ENCODE measurements around the gene NOL3. TPM values are rescaled to one million over a fixed set of nuclear protein-coding genes. Genes with fewer than 3 reads are reported as not detected.
A peak's percentile ranks its signal among the peaks of the same experiment; 100 is the strongest.

NOL3 gene
- total RNA-seq, 1 experiment from 2014 or later, result 91.6 TPM

- Histone ChIP-seq H3K4me1 (ENCODE audit: insufficient read depth, low read length) (no peaks in the 10 kb centered on the region), H2AFZ (ENCODE audit: low read length) (no peak within 1 kb of the TSS), H3K36me3 (ENCODE audit: low read depth, low read length) (peaks cover 15% of the 10 kb centered on the region; the same call in 1 of the 2 replicates), H3K9ac (ENCODE audit: low read length) (no peak within 1 kb of the TSS), H3K4me2 (ENCODE audit: low read length) (no peak within 1 kb of the TSS), H3K9me2 (replicated peaks; ENCODE audit: low read length) (no peaks in the 10 kb centered on the region), H3K27ac (ENCODE audit: low read length) (no peak within 1 kb of the TSS), H3F3A (ENCODE audit: low read length, unreplicated experiment) (no peaks in the 10 kb centered on the region), H3K79me2 (ENCODE audit: low read length) (peaks cover 8% of the 10 kb centered on the region), H3K27me3 (ENCODE audit: low read length) (no peaks in the 10 kb centered on the region), H3K9me3 (ENCODE audit: low read length) (no peaks in the 10 kb centered on the region), H3K4me3 (ENCODE audit: low read length) (no peak within 1 kb of the TSS), H4K20me1 (ENCODE audit: low read length) (no peaks in the 10 kb centered on the region; the same call in 1 of the 2 replicates)
- TF ChIP-seq EZH2phosphoT487 (IDR thresholded peaks at IDR 0.05; ENCODE audit: borderline replicate concordance, low read length) (no peak), EZH2 (IDR thresholded peaks at IDR 0.05; ENCODE audit: low read length, unreplicated experiment) (no peak), CTCF (conservative IDR thresholded peaks at IDR 0.05; ENCODE audit: low read depth, low read length) (no peak)
- ChIA-PET POLR2A (ENCODE audit: unreplicated experiment) (no interaction called here), CTCF (interaction anchor here (1.1 to 2.3 kb wide), 2 partner anchors 28 to 45 kb away, joined by 3 to 9 read pairs; partner anchors contain the start of gene TMEM208)
- intact Hi-C loops (cut with micrococcal nuclease), result loop anchor here (10.0 kb wide), 1 partner anchor 46 kb away; the partner anchor contains the start of genes FHOD1 and SLC9A5
- DNase-seq, result no peak
- peak; percentile 33 for ATAC-seq
- BruUV-seq (replicated peaks), result no TSS peak
These were observed 28.9 kb downstream of the NOL3 start, which contains the start of gene ELMO3 for GRCh38 chr16:67199011-67199807. TSS of gene ELMO3 (plus strand) at chr16:67199131. CDS start at chr16:67199327, 196 bp downstream.

- no TSS peak for BruUV-seq (replicated peaks)
- H3K9me3 ChIP-seq (ENCODE audit: low read length), result no peaks in the 10 kb centered on the region
- intact Hi-C loops (cut with micrococcal nuclease), result loop anchor here (10.0 kb wide), 1 partner anchor 45 kb away; the partner anchor contains the start of genes FHOD1 and SLC9A5
- ChIA-PET POLR2A (ENCODE audit: unreplicated experiment) (no interaction called here), CTCF (no interaction called here)
- no peak overlapping the region for H2AFZ ChIP-seq (ENCODE audit: low read length)
- no peaks in the 10 kb centered on the region; the same call in 1 of the 2 replicates for H4K20me1 ChIP-seq (ENCODE audit: low read length)
- ATAC-seq, result no peak
- peaks cover 12% of the 10 kb centered on the region; the same call in 1 of the 2 replicates for H3K36me3 ChIP-seq (ENCODE audit: low read depth, low read length)
- no peak overlapping the region for H3K27ac ChIP-seq (ENCODE audit: low read length)
- DNase-seq, result no peak
- H3K27me3 ChIP-seq (ENCODE audit: low read length), result no peaks in the 10 kb centered on the region
- no peaks in the 10 kb centered on the region for H3F3A ChIP-seq (ENCODE audit: low read length, unreplicated experiment)
- H3K4me2 ChIP-seq (ENCODE audit: low read length), result no peak overlapping the region
- TF ChIP-seq CTCF (conservative IDR thresholded peaks at IDR 0.05; ENCODE audit: low read depth, low read length) (no peak), EZH2phosphoT487 (IDR thresholded peaks at IDR 0.05; ENCODE audit: borderline replicate concordance, low read length) (no peak), EZH2 (IDR thresholded peaks at IDR 0.05; ENCODE audit: low read length, unreplicated experiment) (no peak)
- no peak overlapping the region for H3K4me3 ChIP-seq (ENCODE audit: low read length)
- H3K4me1 ChIP-seq (ENCODE audit: insufficient read depth, low read length), result no peaks in the 10 kb centered on the region
- peaks cover 2% of the 10 kb centered on the region; the same call in 1 of the 2 replicates for H3K79me2 ChIP-seq (ENCODE audit: low read length)
- no peaks in the 10 kb centered on the region for H3K9me2 ChIP-seq (replicated peaks; ENCODE audit: low read length)
- no peak overlapping the region for H3K9ac ChIP-seq (ENCODE audit: low read length)
These were observed 29.5 kb downstream of the NOL3 start for GRCh38 chr16:67199808-67200198.

GRCh38 chr16:67200491-67200890, 30.2 kb downstream of the NOL3 start:
- H3K4me1 ChIP-seq (ENCODE audit: insufficient read depth, low read length), result no peaks in the 10 kb centered on the region
- no peaks in the 10 kb centered on the region for H3F3A ChIP-seq (ENCODE audit: low read length, unreplicated experiment)
- ChIA-PET CTCF (no interaction called here), POLR2A (ENCODE audit: unreplicated experiment) (no interaction called here)
- H3K4me3 ChIP-seq (ENCODE audit: low read length), result no peak overlapping the region
- H3K9me3 ChIP-seq (ENCODE audit: low read length), result no peaks in the 10 kb centered on the region
- no peak overlapping the region for H3K27ac ChIP-seq (ENCODE audit: low read length)
- BruUV-seq (replicated peaks), result no TSS peak
- no peak overlapping the region for H3K4me2 ChIP-seq (ENCODE audit: low read length)
- H4K20me1 ChIP-seq (ENCODE audit: low read length), result no peaks in the 10 kb centered on the region; the same call in 1 of the 2 replicates
- no peaks in the 10 kb centered on the region for H3K79me2 ChIP-seq (ENCODE audit: low read length)
- H3K27me3 ChIP-seq (ENCODE audit: low read length), result no peaks in the 10 kb centered on the region
- peaks cover 10% of the 10 kb centered on the region; the same call in 1 of the 2 replicates for H3K36me3 ChIP-seq (ENCODE audit: low read depth, low read length)
- DNase-seq, result no peak
- no peak for ATAC-seq
- TF ChIP-seq EZH2phosphoT487 (IDR thresholded peaks at IDR 0.05; ENCODE audit: borderline replicate concordance, low read length), result no peak
- TF ChIP-seq CTCF (conservative IDR thresholded peaks at IDR 0.05; ENCODE audit: low read depth, low read length), result no peak
- TF ChIP-seq EZH2 (IDR thresholded peaks at IDR 0.05; ENCODE audit: low read length, unreplicated experiment), result no peak
- H3K9ac ChIP-seq (ENCODE audit: low read length), result no peak overlapping the region
- intact Hi-C loops (cut with micrococcal nuclease), result no loop called here
- H3K9me2 ChIP-seq (replicated peaks; ENCODE audit: low read length), result no peaks in the 10 kb centered on the region
- no peak overlapping the region for H2AFZ ChIP-seq (ENCODE audit: low read length)

Measured in PC-3 (cell line).